AG04449 (cell line): Measurements from ENCODE around the gene MYBPC2.
A peak's percentile ranks its signal among the peaks of the same experiment; 100 is the strongest.

Source experiments
- CTCF ChIA-PET: fragments of 350-600 bp; formaldehyde crosslinking; extraction: SDS; loops from one replicate; lab custom pipeline; 2021; ENCODE audit warnings: antibody characterized with exemption; lab: Yijun Ruan, JAX
- POLR2A ChIA-PET: fragments of 400-600, 350-600 bp; formaldehyde crosslinking; extraction: SDS; loops from one replicate; lab custom pipeline; 2020; ENCODE audit warnings: antibody characterized with exemption, inconsistent platforms; lab: Yijun Ruan, JAX
- DNase-seq: peaks from one replicate; pipeline ENCODE4 v3.0.0-alpha.2; 2010; ENCODE audit warnings: low read depth, low spot score
- H3K4me3 ChIP-seq: 2 replicates; pipeline ENCODE4 v1.5.1; 2011; ENCODE audit warnings: low read depth, mild to moderate bottlenecking, control low read depth, low read length
- TF ChIP-seq, protein P1 (sequence below): IDR thresholded peaks from one replicate; pipeline ENCODE4 v1.5.1; 2011; ENCODE audit warnings: mild to moderate bottlenecking, moderate library complexity, low read length, control low read depth, inconsistent platforms; ENCODE audit not compliant: insufficient read depth; ENCODE audit errors: missing control alignments

Gene MYBPC2

GRCh38 chr19:50498219-50499056 is 65.7 kb downstream of the MYBPC2 start:
- CTCF ChIA-PET: no interaction called here
- POLR2A ChIA-PET: no interaction called here
- TF ChIP-seq, protein P1, sequence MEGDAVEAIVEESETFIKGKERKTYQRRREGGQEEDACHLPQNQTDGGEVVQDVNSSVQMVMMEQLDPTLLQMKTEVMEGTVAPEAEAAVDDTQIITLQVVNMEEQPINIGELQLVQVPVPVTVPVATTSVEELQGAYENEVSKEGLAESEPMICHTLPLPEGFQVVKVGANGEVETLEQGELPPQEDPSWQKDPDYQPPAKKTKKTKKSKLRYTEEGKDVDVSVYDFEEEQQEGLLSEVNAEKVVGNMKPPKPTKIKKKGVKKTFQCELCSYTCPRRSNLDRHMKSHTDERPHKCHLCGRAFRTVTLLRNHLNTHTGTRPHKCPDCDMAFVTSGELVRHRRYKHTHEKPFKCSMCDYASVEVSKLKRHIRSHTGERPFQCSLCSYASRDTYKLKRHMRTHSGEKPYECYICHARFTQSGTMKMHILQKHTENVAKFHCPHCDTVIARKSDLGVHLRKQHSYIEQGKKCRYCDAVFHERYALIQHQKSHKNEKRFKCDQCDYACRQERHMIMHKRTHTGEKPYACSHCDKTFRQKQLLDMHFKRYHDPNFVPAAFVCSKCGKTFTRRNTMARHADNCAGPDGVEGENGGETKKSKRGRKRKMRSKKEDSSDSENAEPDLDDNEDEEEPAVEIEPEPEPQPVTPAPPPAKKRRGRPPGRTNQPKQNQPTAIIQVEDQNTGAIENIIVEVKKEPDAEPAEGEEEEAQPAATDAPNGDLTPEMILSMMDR: no peak

DNA sequence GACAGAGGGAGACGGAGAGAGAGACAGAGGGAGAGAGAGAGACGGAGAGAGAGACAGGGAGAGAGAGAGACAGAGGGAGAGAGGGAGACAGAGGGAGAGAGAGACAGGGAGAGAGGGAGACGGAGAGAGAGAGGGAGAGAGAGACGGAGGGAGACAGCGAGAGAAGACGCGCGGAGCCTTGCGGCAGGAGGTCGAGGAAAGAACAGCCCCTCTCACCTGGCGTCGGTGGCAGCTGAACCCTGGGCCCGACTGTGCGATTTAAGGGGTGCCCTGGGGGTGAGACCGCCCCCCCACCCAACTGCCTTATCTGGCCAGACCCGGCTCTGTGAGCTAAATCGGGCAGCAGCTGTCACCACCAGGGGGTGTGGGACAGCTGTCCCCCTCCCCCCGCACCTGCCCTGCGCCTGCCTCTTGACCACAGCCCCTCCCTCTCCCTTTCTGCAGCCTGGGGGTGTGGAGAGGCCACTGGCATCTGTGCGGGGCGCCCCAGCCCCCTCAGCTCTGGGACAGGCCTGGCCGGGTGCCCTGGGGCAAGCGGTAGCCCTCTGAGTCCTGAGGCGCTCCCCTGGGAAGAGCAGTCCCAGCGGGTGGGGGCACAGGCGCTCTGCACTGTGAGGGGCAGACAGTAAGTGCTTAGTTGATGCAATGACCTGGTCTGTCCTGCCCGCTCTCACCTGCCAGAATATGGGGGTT is 67.5 kb downstream of the MYBPC2 start:
- no peak overlapping the region for H3K4me3 ChIP-seq
- POLR2A ChIA-PET: no interaction called here
- DNase-seq: no peak
- CTCF ChIA-PET: no interaction called here
- TF ChIP-seq, protein P1: peak; percentile 37

More at GRCh38 chr19:50498219-50499056, 65.7 kb downstream of the MYBPC2 start:
- H3K4me3 ChIP-seq: no peak overlapping the region
- DNase-seq: no peak

- TF ChIP-seq, protein P1: no peak
- H3K4me3 ChIP-seq: no peak overlapping the region
- ChIA-PET CTCF (no interaction called here), POLR2A (interaction anchor here (1.2 kb wide), 1 partner anchor 10 kb away, joined by 4 read pairs; the partner anchor contains the start of gene JOSD2)
- DNase-seq: no peak
Observed at GRCh38 chr19:50500753-50501151, 68.1 kb downstream of the MYBPC2 start.

DNA sequence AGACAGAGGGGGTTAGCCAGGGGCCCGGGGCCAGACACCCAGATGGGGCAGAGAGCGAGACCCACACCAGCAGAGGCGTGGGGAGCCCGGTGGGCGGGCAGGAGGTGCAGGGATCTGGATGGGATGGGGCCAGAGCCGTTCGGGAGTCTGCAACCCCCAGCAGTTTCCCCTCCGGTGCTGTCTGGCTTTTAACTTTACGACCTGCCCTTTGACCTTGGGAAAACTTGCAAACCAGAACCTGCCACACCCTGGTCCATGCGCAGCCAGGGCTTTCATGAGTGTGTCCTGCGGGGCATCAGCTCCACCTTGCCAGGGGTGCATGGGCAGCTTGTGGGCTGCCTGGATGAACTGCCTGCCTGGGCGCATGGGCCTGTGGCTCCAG is 68.5 kb downstream of the MYBPC2 start:
- POLR2A ChIA-PET: interaction anchor here (1.2 kb wide), 1 partner anchor 10 kb away, joined by 4 read pairs; the partner anchor contains the start of gene JOSD2
- CTCF ChIA-PET: no interaction called here
- no peak for DNase-seq
- TF ChIP-seq, protein P1: no peak
- no peak overlapping the region for H3K4me3 ChIP-seq

DNA sequence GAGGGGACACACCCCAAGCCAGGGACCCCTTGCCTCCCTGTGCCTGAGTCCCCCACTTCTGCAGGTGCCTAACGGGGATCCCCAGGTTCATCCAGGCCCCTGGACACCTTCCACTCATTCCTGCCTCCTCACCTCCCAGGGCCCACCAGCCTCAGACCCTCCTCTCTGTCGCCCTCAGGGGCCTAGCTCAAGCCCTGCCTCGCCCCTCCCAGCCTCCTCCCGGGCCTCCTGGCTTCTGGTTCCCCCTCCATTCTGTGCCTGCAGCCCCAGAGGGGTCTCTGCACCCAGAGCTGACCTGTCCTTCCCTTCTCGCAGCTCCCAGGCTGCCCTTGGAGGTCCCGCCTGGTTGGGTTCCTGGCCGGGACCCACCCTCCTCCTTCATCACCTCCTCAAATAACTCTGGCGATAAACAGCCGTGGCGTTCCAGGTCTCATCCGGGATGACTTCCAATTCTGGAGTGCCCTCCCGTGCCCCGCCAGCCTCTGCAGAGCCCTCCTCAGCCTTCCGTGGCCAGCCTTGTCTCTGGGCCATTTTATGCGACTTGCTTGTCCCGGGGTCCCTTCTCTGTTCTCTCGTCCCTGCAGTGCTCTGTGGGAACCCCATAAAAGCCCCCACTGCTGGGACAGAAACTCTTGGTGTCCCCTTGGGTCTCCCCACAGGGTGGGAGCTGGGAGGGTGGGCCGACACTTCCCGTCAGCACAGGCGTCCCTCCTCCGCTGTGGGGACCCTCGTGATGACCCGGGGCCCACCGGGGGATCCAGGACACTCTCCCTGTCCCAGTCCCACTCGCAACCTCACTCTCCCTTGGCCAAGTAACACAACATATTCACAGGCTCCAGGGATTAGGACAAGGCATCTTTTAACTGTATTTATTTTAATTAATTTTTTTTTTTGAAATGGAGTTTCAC is 69.1 kb downstream of the MYBPC2 start:
- ChIA-PET CTCF (no interaction called here), POLR2A (interaction anchor here (1.2 kb wide), 1 partner anchor 9 kb away, joined by 4 read pairs; the partner anchor contains the start of gene JOSD2)
- no peak for DNase-seq
- H3K4me3 ChIP-seq: no peak overlapping the region
- TF ChIP-seq, protein P1: no peak
